COLO668 (cell line): ENCODE results near the gene ELP4.
A peak's percentile ranks its signal among the peaks of the same experiment; 100 is the strongest.
"Not testable (repeated sequence)": the region's sequence is repeated elsewhere in the genome, so short reads cannot be mapped to it uniquely, and the experiment has no call there.

ENCODE experiments used
- DNase-seq: peaks from one replicate; lab custom pipeline; 2025; ENCODE audit not compliant: unreplicated experiment; lab: John Stamatoyannopoulos, UW

ELP4 gene

GRCh38 chr11:31692466-31692865, 182.9 kb downstream of the ELP4 start:
- DNase-seq = no peak

DNA sequence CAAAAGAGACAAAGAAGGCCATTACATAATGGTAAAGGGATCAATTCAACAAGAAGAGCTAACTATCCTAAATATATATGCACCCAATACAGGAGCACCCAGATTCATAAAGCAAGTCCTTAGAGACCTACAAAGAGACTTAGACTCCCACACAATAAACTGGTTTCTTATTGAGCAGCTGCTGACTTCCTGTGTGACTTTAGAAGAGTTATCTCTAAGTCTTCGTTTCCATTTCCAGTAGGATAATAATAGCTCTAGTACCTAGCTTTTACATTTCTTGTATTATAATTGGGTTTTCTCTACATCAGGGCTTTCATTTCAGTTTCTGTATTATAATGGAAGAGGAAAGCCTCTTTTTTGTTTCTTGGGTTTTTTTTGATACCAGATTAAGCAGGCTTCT, 187.5 kb downstream of the ELP4 start:
- DNase-seq = not testable (repeated sequence)

DNA sequence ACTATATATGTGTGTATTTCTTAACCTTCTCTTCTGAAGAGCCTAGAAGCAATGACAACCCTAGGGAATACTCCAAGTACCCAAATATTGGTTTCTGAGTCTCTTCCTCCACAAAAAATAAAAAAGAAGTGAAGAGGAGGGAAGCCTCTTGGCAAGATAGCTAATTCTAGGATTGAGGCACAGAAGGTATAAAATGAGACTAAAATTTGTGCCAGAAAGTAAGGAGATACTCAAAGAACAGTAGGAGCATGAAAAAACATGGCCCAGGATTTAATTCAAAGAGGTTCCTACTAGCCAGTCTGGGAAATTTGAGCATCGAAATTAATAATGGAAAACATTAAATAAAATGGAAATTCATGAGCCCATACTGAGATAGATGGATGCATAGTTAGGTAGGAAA, 189.5 kb downstream of the ELP4 start:
- no peak for DNase-seq

DNA sequence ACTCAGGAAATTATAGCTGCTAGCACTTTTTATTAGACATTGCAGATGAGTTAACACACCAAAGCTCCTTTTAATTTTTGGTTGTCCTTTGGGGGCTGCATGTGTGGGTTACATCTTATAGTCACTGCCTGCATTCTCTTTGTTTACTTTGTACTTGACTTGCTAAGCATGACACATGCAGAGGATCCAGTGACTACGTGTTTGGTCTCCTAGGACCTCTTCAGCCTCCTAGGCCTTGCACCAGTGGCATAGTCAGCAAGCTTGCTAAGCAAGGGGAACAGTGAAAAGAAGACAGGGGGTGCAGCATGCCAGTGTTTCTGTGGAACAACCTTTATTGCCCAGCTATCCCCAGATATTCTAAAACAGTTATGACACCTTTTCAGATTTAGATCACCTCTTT, 193.4 kb downstream of the ELP4 start:
- DNase-seq = peak; percentile 16

DNA sequence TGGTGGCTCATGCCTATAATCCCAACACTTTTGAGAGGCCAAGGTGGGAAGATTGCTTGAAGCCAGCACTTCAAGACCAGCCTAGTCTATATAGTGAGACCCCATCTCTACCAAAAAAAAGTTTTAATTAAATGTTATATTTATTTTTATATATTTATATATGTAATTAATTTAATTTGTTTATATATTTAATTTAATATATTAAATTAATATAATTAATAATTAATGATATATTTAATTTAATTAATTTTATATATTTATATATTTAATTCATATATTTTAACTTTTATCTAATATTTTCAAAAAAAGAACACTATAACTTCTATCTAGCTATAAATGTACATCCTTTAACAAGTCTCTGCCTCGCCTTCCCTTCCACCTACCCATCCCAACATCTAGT, 196.8 kb downstream of the ELP4 start:
- DNase-seq = no peak

- DNase-seq = no peak
Measured at GRCh38 chr11:31711137-31711536, 201.6 kb downstream of the ELP4 start.

DNA sequence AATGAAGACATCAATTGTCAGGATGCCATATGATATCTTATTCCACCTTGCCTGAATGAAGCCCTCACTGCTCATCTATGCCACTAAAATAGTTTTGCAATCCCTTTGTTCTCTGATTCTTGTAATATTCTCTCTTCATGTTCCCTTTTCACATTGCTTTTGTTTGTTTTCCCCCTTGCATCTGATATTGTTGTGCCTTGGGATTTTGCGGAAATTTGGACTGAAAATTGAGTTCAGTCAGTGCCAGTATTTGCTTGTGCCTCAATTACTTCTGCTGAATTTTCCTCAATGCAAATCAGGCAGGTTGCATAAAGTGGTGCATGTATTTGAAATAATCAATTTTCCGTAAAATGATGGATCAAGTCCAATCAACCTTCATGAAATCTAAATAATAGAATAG, 203.3 kb downstream of the ELP4 start:
- no peak for DNase-seq

GRCh38 chr11:31714840-31715239, 205.3 kb downstream of the ELP4 start:
- no peak for DNase-seq

DNA sequence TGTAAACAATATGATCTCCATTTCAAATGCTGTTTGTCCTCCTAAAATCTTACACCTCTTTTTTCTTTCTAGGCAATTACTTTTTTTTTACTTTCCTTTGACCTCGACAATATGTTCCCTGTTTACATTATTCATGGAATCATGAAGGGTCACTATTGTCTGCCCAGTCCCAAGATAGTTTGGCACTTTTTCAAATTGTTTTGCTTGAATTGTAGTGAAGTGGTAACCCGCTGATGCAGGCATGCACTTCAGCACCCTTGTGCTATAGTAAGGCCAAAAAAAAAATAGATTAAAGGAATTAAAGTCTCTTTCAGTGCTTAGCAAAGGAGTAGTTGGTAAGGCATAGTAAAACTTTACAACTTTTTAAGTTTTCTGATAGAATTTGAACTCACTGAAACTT, 210.7 kb downstream of the ELP4 start:
- DNase-seq = no peak

GRCh38 chr11:31720671-31721365, 211.3 kb downstream of the ELP4 start:
- DNase-seq = no peak

- DNase-seq = no peak
Measured at GRCh38 chr11:31722754-31723153, 213.2 kb downstream of the ELP4 start.

- DNase-seq = no peak
Measured at GRCh38 chr11:31725176-31725575, 215.6 kb downstream of the ELP4 start.

DNA sequence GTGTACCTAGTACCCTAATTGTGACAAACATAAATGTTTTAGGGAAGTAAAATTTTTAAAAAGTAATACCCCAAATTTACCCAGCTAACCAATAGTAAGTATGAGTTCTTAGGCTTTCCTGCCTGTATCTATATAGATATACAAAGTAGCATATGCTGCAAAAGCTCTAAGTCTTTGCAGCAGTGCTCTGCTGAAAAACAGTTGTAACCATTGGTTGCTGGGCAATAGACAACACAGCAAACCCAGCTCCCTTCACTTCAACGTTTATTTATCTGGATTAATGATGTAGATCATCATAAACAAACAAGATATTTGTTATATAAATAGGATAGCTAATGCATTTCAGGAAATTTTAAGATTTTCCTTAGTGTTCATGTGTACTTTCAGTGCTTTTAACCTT, 218.9 kb downstream of the ELP4 start:
- no peak for DNase-seq

DNA sequence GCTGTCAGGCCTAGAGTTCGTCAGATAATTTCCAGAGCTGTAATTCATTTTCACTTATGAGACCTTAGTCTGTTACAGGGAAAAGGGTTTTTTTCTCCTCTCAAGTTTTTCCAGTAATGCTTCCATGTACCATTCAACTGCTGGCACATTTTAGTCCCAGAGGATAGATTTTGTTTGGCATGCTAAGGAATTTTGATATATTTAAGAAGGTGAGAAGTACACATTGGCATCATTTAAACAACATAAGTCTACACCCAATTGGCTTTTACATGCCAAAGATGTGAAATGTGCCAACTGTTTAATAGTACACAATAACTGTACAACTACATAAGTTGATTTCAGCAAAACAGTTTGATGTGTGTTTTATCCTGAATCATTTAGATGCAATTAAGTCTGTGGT, 230.6 kb downstream of the ELP4 start:
- DNase-seq = no peak

GRCh38 chr11:31740731-31741368, 231.3 kb downstream of the ELP4 start:
- not testable (repeated sequence) for DNase-seq

DNA sequence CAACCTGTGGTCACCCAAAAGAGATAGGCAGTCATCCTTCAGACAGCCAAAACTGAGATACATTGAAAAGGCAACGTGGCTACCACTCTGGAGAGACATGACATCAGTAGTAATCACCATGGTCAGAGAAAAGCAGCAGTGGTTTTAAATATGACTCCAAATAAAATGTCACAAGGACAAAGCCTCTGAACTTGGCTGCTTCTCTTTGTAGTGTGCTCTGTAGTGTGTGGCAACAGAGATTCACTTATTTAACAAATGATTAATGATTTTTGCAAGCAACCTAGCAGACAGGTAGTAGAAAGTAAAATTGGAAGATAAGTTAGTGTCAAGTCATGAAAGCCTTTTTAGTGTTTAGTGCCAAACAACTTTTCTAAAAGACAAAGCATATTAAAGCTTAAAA, 238.0 kb downstream of the ELP4 start:
- no peak for DNase-seq

GRCh38 chr11:31757260-31757835, 247.8 kb downstream of the ELP4 start:
- DNase-seq = no peak

GRCh38 chr11:31761636-31762035, 252.1 kb downstream of the ELP4 start:
- no peak for DNase-seq

GRCh38 chr11:31763296-31763695, 253.7 kb downstream of the ELP4 start:
- DNase-seq = no peak

- no peak for DNase-seq
Measured at GRCh38 chr11:31764261-31764660, 254.7 kb downstream of the ELP4 start.

GRCh38 chr11:31764766-31765165, 255.2 kb downstream of the ELP4 start:
- no peak for DNase-seq

- no peak for DNase-seq
Measured at GRCh38 chr11:31767066-31767465, 257.5 kb downstream of the ELP4 start.

DNA sequence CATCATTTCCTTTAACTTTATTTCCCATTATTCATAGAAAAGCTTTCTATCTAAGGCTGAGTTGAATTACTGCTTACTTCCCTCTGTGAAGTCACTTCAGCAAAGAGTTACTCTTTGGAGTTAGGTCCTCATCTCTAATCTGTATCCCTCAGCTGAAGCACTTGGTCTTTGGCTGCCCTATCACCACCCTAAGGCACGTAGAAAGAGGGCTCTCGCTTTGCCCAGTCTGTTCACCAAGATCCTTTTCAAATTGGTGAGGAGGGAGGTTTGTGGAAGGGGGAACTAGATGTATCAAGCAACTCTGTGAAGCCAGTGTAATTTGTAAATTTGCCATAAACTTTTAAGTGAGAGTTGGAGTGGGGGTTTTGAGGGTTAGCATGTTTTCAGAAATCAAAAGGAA, 258.1 kb downstream of the ELP4 start:
- DNase-seq = no peak
